HUES6 (cell line): ENCODE measurements around the gene C1orf185.
"Not testable (repeated sequence)": the region's sequence is repeated elsewhere in the genome, so short reads cannot be mapped to it uniquely, and the experiment has no call there.

ENCODE experiments used
- H3K27ac ChIP-seq: 2 replicates; pipeline ENCODE4 v1.7.0; 2013; ENCODE audit warnings: low read depth, mild to moderate bottlenecking, low read length, inconsistent platforms
- H3K27me3 ChIP-seq: 2 replicates; pipeline ENCODE4 v1.6.1; 2013; ENCODE audit warnings: low read length; ENCODE audit not compliant: control insufficient read depth, insufficient read depth
- H3K36me3 ChIP-seq: 2 replicates; pipeline ENCODE4 v1.6.1; 2013; ENCODE audit warnings: low read length; ENCODE audit not compliant: control insufficient read depth, insufficient read depth
- H3K4me1 ChIP-seq: 2 replicates; pipeline ENCODE4 v1.6.1; 2013; ENCODE audit warnings: low read length; ENCODE audit not compliant: control insufficient read depth, insufficient read depth
- H3K4me3 ChIP-seq: 2 replicates; pipeline ENCODE4 v1.5.1; 2013; ENCODE audit warnings: low read depth, low read length
- H3K9ac ChIP-seq: one replicate; pipeline ENCODE4 v1.6.1; 2013; ENCODE audit warnings: mild to moderate bottlenecking, low read length
- H3K9me3 ChIP-seq: 2 replicates; pipeline ENCODE4 v1.6.1; 2013; ENCODE audit warnings: low read depth, low read length; ENCODE audit not compliant: control insufficient read depth, insufficient read depth

The C1orf185 gene

DNA sequence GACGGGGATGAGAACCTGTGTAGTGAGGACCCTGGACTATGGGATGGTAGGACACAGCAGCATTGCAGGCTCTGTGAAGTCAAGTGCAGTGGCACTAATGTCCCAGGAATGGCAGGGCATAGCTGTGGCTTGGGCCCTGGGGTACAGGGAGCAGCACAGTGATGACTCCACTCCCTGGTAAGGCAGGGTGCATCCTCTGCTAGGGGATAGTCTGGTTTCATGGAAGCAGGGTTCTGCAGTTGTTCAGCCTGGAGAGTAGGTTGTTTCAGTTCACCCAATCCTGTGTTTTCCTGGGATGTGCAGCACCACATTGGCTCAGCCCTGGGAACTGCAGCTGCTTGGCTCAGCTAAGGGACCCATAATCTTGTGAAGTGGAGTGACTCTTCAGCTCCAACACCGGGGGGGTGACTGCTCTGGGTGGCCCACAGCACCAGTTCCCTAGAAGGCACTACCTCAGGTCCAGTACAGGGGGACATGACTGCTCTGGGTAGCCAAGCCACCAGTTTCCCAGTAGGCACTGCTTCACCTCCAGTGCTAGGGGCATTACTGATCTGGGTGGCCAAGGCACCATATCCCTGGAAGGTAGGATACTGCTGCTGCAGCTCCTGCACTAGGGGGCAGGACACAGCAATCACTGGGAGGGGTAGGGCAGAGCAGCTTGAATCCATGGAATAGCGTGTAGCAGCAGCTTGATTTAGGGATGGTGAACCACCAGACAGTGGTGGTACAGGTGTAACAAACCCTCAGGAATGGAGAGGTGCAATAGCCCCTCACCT, 15.3 kb upstream of the C1orf185 start:
- no peak overlapping the region for H3K9ac ChIP-seq
- no peaks in the 10 kb centered on the region for H3K36me3 ChIP-seq
- no peak overlapping the region for H3K4me3 ChIP-seq
- H3K27me3 ChIP-seq = no peaks in the 10 kb centered on the region
- no peaks in the 10 kb centered on the region for H3K9me3 ChIP-seq
- H3K4me1 ChIP-seq = no peaks in the 10 kb centered on the region
- no peak overlapping the region for H3K27ac ChIP-seq

DNA sequence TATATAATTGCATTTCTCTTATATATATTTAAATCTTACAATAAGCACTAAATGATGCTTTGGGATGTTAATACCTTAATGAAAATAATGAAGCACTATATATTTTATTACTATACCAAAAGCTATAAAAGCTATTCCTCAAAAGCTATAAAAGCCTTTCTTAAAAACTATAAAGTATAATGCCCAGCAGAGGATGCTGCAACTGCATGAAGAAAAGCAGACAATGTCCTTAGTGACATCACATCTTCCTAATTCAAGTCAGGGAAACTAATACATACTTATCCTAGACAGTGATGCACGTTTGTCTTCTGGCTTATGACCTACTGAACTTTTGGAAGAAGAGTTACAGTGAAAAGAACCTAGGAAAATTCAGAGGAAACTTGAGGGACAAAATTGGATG, 13.6 kb upstream of the C1orf185 start:
- Histone ChIP-seq H3K36me3 (no peaks in the 10 kb centered on the region), H3K9me3 (no peaks in the 10 kb centered on the region), H3K27ac (no peak overlapping the region), H3K27me3 (no peaks in the 10 kb centered on the region), H3K9ac (no peak overlapping the region), H3K4me3 (no peak overlapping the region), H3K4me1 (no peaks in the 10 kb centered on the region)

DNA sequence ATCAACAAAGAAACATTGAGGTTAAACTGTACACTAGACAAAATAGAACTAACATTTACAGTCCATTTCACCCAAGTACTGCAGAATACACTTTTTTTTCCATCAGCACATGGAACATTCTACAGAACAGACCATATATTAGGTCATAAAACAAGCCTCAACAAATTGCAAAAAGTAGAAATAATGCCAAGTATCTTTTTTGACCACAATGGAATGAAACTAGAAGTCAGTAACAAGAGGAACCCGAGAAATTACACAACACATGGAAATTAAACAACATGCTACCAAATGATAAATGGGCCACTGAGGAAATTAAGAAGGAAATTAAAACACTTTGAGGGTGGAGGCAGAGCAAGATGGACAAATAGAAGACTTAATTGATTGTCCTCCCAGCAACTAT, 8.4 kb upstream of the C1orf185 start:
- no peak overlapping the region for H3K9ac ChIP-seq
- no peaks in the 10 kb centered on the region for H3K9me3 ChIP-seq
- no peak overlapping the region for H3K4me3 ChIP-seq
- no peaks in the 10 kb centered on the region for H3K4me1 ChIP-seq
- no peaks in the 10 kb centered on the region for H3K27me3 ChIP-seq
- H3K36me3 ChIP-seq = no peaks in the 10 kb centered on the region
- no peak overlapping the region for H3K27ac ChIP-seq

DNA sequence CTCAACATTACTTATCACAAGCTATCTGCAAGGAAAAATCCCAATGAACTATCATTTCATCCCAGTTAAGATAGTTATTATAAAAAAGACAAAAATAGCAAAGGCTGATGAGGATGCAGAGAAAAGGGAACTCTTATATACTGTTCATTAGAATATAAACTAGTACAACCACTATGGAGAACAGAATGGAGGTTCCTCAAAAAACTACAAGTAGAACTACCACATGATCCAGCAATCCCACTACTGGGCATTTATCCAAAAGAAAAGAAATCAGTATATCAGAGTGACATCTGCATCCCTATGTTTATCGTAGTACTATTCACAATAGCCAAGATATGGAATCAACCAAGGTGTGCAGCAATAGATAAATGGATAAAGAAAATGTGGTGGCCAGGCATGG, 4.9 kb upstream of the C1orf185 start:
- H3K27ac ChIP-seq = no peak overlapping the region
- no peaks in the 10 kb centered on the region for H3K27me3 ChIP-seq
- no peaks in the 10 kb centered on the region for H3K36me3 ChIP-seq
- no peak overlapping the region for H3K9ac ChIP-seq
- no peak overlapping the region for H3K4me3 ChIP-seq
- no peaks in the 10 kb centered on the region for H3K9me3 ChIP-seq
- no peaks in the 10 kb centered on the region for H3K4me1 ChIP-seq

DNA sequence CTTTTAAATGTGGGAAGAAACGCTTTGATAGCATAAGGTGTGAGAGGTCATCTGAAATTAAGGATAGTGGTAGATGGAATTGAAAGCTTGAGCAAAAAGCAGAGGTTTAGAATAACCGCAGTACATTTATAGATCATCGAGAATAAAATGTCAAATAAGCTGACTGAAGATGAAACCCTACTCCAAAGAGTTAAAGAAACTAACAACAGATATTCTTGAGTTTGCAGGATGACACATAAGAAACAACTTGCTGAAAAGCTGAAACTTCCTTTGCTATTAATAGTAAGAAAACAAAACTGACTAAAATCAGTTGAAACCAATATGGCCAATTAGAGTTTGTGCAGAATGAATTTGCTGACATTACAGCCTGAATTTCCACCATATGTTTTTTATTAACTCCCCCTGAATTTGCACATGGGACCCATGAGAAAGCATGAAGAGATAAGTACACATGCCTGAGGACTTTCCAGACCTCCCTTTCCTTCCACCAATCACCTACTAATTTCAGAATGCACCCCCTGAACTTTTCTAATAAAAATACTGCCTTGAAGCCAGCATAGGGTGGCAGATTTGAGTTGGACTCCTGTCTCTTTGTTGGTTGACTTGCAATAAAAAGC, 1.7 kb upstream of the C1orf185 start:
- Histone ChIP-seq H3K27ac (no peak overlapping the region), H3K4me1 (no peaks in the 10 kb centered on the region), H3K9me3 (no peaks in the 10 kb centered on the region), H3K36me3 (no peaks in the 10 kb centered on the region), H3K27me3 (no peaks in the 10 kb centered on the region), H3K4me3 (no peak overlapping the region), H3K9ac (no peak overlapping the region)

DNA sequence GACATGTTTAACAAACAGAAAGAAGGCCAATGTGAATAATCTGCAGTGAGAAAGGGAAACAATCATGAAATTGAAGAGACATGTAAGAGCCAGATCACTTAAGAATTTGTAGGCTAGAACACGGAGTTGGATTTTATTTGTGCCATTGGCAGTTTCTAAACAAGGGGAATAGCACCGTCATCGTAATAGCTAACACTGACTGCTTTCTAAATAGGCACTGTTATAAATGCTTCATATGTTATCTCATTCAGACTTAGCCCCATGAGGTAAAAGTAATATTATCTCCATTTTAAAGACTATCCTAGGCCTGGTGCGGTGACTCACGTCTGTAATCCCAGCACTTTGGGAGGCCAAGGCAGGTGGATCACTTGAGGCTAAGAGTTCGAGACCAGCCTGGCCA, 12.1 kb downstream of the C1orf185 start:
- Histone ChIP-seq H3K9ac (no peak overlapping the region), H3K27ac (no peak overlapping the region), H3K9me3 (no peaks in the 10 kb centered on the region)

DNA sequence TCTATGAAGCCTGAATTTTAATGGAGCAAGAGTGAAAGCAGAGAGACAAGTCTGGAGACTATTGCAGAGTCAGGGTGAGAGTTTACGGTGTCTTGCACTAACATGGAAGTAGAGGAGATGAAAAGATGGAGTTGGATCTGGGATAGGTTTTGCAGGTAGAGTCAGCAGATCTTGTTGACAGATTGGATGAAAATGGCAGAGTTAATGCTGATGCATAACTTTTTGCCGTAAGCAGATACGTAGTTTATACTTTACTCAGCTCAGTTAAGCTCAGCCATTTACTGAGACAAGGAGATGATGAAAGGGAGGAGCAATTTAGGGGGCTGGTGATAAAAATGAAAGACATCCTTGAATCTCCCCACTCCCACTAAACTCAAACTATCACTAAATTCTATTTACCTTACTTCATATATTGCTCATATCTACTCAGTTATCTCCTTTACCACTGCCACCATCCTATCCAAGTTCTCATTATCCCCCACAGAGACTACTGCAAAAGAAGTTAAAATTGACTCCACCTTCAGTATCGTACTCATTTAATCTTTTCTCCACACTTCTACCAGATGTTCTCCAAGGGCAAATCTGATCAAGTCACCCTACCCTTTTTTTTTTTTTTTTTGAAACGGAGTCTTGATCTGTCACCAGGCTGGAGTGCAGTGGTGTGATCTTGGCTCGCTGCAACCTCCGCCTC, 13.8 kb downstream of the C1orf185 start:
- Histone ChIP-seq H3K36me3 (no peaks in the 10 kb centered on the region), H3K27me3 (no peaks in the 10 kb centered on the region), H3K9me3 (no peaks in the 10 kb centered on the region), H3K4me3 (no peak overlapping the region), H3K9ac (no peak overlapping the region), H3K4me1 (no peaks in the 10 kb centered on the region), H3K27ac (no peak overlapping the region)

More for the DNA sequence above, 12.1 kb downstream of the C1orf185 start:
- no peaks in the 10 kb centered on the region for H3K27me3 ChIP-seq
- H3K36me3 ChIP-seq = no peaks in the 10 kb centered on the region
- H3K4me3 ChIP-seq = no peak overlapping the region
- no peaks in the 10 kb centered on the region for H3K4me1 ChIP-seq

DNA sequence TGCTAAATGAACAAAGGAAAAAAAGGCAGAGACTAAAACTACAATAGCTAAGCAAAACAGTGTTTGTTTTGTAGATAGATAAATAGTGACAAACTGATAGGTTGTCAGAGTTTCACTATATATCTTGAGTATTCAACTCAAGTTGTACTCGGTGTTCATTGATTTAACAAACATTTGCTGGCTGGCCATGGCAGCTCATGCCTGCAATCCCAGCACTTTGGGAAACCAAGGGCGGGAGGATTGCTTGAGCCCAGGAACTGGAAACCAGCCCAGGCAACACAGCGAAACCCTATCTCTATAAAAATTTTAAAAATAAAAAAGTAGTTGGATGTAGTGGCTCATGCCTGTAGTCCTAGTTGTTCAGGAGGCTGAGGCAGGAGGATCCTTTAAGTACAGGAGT, 17.3 kb downstream of the C1orf185 start:
- no peaks in the 10 kb centered on the region for H3K27me3 ChIP-seq
- H3K9me3 ChIP-seq = no peaks in the 10 kb centered on the region

DNA sequence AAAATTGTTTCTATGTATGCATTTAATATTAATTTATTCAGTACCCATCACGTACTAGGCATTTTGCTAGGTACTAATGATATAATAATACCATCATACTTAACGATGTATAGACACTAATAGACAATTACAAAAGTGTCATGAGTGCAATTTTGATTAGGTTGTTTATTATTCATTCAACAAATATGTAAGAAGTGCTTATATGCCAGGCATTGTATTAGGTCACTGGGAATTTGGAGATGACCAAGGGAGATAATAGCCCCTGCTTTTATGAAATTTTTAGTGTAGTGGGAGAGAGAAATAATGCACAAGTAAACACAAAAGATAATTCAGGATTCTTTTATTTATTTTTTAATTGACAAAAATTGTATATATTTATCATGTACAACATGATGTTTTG, 18.6 kb downstream of the C1orf185 start:
- H3K27me3 ChIP-seq = no peaks in the 10 kb centered on the region
- H3K27ac ChIP-seq = no peak overlapping the region
- H3K36me3 ChIP-seq = no peaks in the 10 kb centered on the region
- no peak overlapping the region for H3K4me3 ChIP-seq
- H3K9me3 ChIP-seq = no peaks in the 10 kb centered on the region
- no peak overlapping the region for H3K9ac ChIP-seq
- H3K4me1 ChIP-seq = no peaks in the 10 kb centered on the region

More for the DNA sequence above, 17.3 kb downstream of the C1orf185 start:
- H3K36me3 ChIP-seq = no peaks in the 10 kb centered on the region
- no peaks in the 10 kb centered on the region for H3K4me1 ChIP-seq
- no peak overlapping the region for H3K4me3 ChIP-seq
- no peak overlapping the region for H3K9ac ChIP-seq
- H3K27ac ChIP-seq = no peak overlapping the region

DNA sequence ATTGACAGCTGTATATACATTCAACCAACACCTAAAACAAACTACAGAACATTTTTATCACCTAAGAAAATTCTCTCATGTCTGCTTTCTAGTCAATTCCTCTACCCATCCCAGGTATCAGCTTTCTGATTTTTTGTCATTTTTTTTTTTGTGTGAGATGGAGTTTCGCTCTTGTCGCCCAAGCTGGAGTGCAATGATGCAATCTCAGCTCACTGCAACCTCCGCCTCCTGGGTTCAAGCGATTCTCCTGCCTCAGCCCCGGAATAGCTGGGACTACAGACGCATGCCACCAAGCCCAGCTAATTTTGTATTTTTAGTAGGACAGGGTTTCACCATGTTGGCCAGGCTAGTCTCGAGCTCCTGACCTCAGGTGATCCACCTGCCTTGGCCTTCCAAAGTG, 25.1 kb downstream of the C1orf185 start:
- H3K4me1 ChIP-seq, H3K27me3 ChIP-seq, H3K4me3 ChIP-seq, H3K9ac ChIP-seq, H3K36me3 ChIP-seq, H3K9me3 ChIP-seq, H3K27ac ChIP-seq: not testable (repeated sequence)

DNA sequence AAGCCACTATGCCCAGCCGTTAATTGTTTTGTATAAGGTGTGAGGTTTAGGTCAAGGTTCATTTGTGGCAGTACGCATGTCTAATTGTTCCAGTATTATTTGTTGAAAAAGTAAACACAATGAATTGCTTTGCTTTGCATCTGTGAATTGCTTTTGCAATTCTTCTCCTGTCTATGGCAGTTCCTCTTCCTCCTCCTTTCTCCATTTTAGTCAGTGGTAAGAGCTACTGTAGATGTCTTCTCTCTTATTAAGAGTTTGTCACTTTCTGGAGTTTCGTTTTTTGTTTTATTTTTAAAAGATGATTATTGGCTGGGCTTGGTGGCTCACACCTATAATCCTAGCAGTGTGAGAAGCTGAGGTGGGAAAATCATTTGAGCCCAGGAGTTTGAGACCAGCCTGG, 29.2 kb downstream of the C1orf185 start:
- no peaks in the 10 kb centered on the region for H3K36me3 ChIP-seq
- H3K27me3 ChIP-seq = no peaks in the 10 kb centered on the region
- H3K9me3 ChIP-seq = peaks cover 6% of the 10 kb centered on the region
- H3K27ac ChIP-seq = no peak overlapping the region
- H3K4me1 ChIP-seq = no peaks in the 10 kb centered on the region
- H3K9ac ChIP-seq = no peak overlapping the region
- no peak overlapping the region for H3K4me3 ChIP-seq
